MM.1S (cell line): Measurements from ENCODE around the gene CLCA2.

Experiments
- DNase-seq: peaks from one replicate; pipeline ENCODE4 v3.0.0-alpha.2; 2015
- H2AFZ ChIP-seq: fragments of 300-600 bp; sonication (generic); 2 replicates; pipeline ENCODE4 v1.6.0; 2016; ENCODE audit warnings: antibody characterized with exemption, low read length
- H3F3A ChIP-seq: fragments of 300-600 bp; sonication (generic); 2 replicates; pipeline ENCODE4 v1.6.1; 2016; ENCODE audit warnings: mild to moderate bottlenecking, antibody characterized with exemption, low read length, moderate library complexity, mixed read lengths; ENCODE audit not compliant: insufficient read depth
- H3K27ac ChIP-seq: fragments of 300-600 bp; sonication (generic); 2 replicates; pipeline ENCODE4 v1.5.1; 2016; ENCODE audit warnings: mild to moderate bottlenecking, low read length
- H3K27me3 ChIP-seq: fragments of 300-600 bp; sonication (generic); replicated peaks from 2 replicates; pipeline ENCODE4 v1.6.0; 2016; ENCODE audit warnings: low read length; ENCODE audit not compliant: insufficient read depth
- H3K36me3 ChIP-seq: fragments of 300-600 bp; sonication (generic); replicated peaks from 2 replicates; pipeline ENCODE4 v1.6.1; 2016; ENCODE audit warnings: mild to moderate bottlenecking, low read length, mixed read lengths; ENCODE audit not compliant: insufficient read depth
- H3K4me1 ChIP-seq: fragments of 300-600 bp; sonication (generic); 2 replicates; pipeline ENCODE4 v1.6.1; 2016; ENCODE audit warnings: low read length, mixed read lengths
- H3K4me2 ChIP-seq: fragments of 300-600 bp; sonication (generic); 2 replicates; pipeline ENCODE4 v1.6.0; 2016; ENCODE audit warnings: low read depth, low read length
- H3K4me3 ChIP-seq: fragments of 300-600 bp; sonication (generic); 2 replicates; pipeline ENCODE4 v1.5.1; 2016; ENCODE audit warnings: low read length, mixed read lengths
- H3K79me2 ChIP-seq: fragments of 300-600 bp; sonication (generic); 2 replicates; pipeline ENCODE4 v1.6.1; 2016; ENCODE audit warnings: mixed run types, low read length, mixed read lengths
- H3K9ac ChIP-seq: fragments of 300-600 bp; sonication (generic); 2 replicates; pipeline ENCODE4 v1.6.1; 2016; ENCODE audit warnings: low read length, mixed read lengths
- H3K9me2 ChIP-seq: fragments of 300-600 bp; sonication (generic); replicated peaks from 2 replicates; pipeline ENCODE4 v1.6.1; 2016; ENCODE audit warnings: mild to moderate bottlenecking, low read length, mixed read lengths; ENCODE audit not compliant: insufficient read depth
- H3K9me3 ChIP-seq: fragments of 300-600 bp; sonication (generic); replicated peaks from 2 replicates; pipeline ENCODE4 v1.6.1; 2016; ENCODE audit warnings: mild to moderate bottlenecking, low read length, mixed read lengths; ENCODE audit not compliant: insufficient read depth
- H4K20me1 ChIP-seq: fragments of 300-600 bp; sonication (generic); 2 replicates; pipeline ENCODE4 v1.6.1; 2016; ENCODE audit warnings: mild to moderate bottlenecking, low read length, moderate library complexity, mixed read lengths; ENCODE audit not compliant: insufficient read depth
- EZH2 ChIP-seq: fragments of 300-600 bp; sonication (generic); optimal IDR thresholded peaks from 2 replicates; pipeline ENCODE3; 2017; ENCODE audit warnings: low read depth, mild to moderate bottlenecking, antibody characterized with exemption, low read length, mixed read lengths
- EZH2phosphoT487 ChIP-seq: fragments of 300-600 bp; sonication (generic); IDR thresholded peaks from 2 replicates; pipeline ENCODE4 v1.6.1; 2018; ENCODE audit warnings: antibody characterized with exemption, low read length
- TF ChIP-seq, protein P1 (sequence below): fragments of 300-600 bp; sonication (generic); IDR thresholded peaks from 2 replicates; pipeline ENCODE4 v1.5.1; 2016; ENCODE audit warnings: antibody characterized with exemption, low read length, mixed read lengths

Gene CLCA2

DNA sequence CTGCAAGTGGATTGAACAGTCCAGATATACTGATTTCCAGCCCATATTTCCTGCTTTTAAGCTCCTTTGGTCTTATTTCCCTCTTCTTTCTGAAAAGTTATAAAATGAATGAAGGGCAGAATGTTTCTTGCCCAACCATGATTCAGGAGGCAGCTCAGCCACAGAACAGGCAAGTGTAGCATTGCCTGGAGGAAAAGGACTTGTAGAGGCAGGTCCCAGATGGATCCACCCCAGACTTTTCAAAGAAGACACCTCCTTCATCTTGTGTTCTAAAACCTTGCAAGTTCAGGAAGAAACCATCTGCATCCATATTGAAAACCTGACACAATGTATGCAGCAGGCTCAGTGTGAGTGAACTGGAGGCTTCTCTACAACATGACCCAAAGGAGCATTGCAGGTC is at the start of gene CLCA2:
TSS of gene CLCA2 (plus strand) at position 299 of the 400 bp plus-strand sequence. CDS start at position 376, 77 bp downstream.
- no peak within 1 kb of the TSS for H3K4me2 ChIP-seq

GRCh38 chr1:86375688-86376087 is 48.3 kb upstream of the CLCA2 start:
- Histone ChIP-seq H3K79me2 (no peaks in the 10 kb centered on the region), H3K9ac (no peak overlapping the region), H3K9me3 (no peaks in the 10 kb centered on the region), H3F3A (no peaks in the 10 kb centered on the region), H2AFZ (no peak overlapping the region), H3K9me2 (no peaks in the 10 kb centered on the region), H3K36me3 (no peaks in the 10 kb centered on the region), H4K20me1 (no peaks in the 10 kb centered on the region), H3K4me3 (no peak overlapping the region), H3K4me1 (peaks cover under 1% of the 10 kb centered on the region; the same call in 1 of the 2 replicates), H3K27me3 (no peaks in the 10 kb centered on the region), H3K4me2 (no peak overlapping the region), H3K27ac (no peak overlapping the region)
- DNase-seq = no peak
- TF ChIP-seq, protein P1, sequence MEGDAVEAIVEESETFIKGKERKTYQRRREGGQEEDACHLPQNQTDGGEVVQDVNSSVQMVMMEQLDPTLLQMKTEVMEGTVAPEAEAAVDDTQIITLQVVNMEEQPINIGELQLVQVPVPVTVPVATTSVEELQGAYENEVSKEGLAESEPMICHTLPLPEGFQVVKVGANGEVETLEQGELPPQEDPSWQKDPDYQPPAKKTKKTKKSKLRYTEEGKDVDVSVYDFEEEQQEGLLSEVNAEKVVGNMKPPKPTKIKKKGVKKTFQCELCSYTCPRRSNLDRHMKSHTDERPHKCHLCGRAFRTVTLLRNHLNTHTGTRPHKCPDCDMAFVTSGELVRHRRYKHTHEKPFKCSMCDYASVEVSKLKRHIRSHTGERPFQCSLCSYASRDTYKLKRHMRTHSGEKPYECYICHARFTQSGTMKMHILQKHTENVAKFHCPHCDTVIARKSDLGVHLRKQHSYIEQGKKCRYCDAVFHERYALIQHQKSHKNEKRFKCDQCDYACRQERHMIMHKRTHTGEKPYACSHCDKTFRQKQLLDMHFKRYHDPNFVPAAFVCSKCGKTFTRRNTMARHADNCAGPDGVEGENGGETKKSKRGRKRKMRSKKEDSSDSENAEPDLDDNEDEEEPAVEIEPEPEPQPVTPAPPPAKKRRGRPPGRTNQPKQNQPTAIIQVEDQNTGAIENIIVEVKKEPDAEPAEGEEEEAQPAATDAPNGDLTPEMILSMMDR = no peak
- TF ChIP-seq EZH2 = no peak
- TF ChIP-seq EZH2phosphoT487 = no peak

More for the DNA sequence above, at the start of gene CLCA2:
- H3K9me2 ChIP-seq = no peaks in the 10 kb centered on the region
- H3K9ac ChIP-seq = no peak within 1 kb of the TSS
- no peaks in the 10 kb centered on the region for H4K20me1 ChIP-seq
- H3K4me1 ChIP-seq = no peaks in the 10 kb centered on the region
- H2AFZ ChIP-seq = no peak within 1 kb of the TSS
- no peak for TF ChIP-seq EZH2
- no peak for TF ChIP-seq EZH2phosphoT487
- TF ChIP-seq, protein P1 = no peak
- no peak for DNase-seq
- H3F3A ChIP-seq = no peaks in the 10 kb centered on the region
- H3K27ac ChIP-seq = no peak within 1 kb of the TSS
- no peaks in the 10 kb centered on the region for H3K9me3 ChIP-seq
- no peaks in the 10 kb centered on the region for H3K79me2 ChIP-seq
- no peaks in the 10 kb centered on the region for H3K27me3 ChIP-seq
- H3K4me3 ChIP-seq = no peak within 1 kb of the TSS
- no peaks in the 10 kb centered on the region for H3K36me3 ChIP-seq

DNA sequence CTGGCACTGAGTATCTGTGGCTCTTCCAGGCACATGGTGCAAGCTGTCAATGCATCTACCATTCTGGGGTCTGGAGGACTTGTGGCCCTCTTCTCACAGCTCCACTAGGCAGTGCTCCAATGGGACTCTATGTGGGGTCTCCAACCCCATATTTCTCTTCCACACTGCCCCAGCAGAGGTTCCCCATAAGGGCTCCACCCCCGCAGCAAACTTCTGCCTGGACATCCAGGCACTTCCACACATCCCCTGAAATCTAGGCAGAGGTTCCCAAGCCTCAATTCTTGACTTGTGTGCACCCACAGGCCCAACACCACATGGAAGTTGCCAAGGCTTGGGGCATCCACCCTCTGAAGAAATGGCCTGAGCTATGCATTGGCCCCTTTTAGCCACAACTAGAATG is 46.6 kb upstream of the CLCA2 start:
- H3F3A ChIP-seq = no peaks in the 10 kb centered on the region
- no peak overlapping the region for H3K4me2 ChIP-seq
- no peak overlapping the region for H3K4me3 ChIP-seq
- no peaks in the 10 kb centered on the region for H4K20me1 ChIP-seq
- H3K36me3 ChIP-seq = no peaks in the 10 kb centered on the region
- no peaks in the 10 kb centered on the region for H3K9me2 ChIP-seq
- H3K4me1 ChIP-seq = no peaks in the 10 kb centered on the region
- DNase-seq = no peak
- H2AFZ ChIP-seq = no peak overlapping the region
- H3K79me2 ChIP-seq = no peaks in the 10 kb centered on the region
- no peak overlapping the region for H3K27ac ChIP-seq
- H3K9me3 ChIP-seq = no peaks in the 10 kb centered on the region
- TF ChIP-seq EZH2 (no peak), EZH2phosphoT487 (no peak)
- TF ChIP-seq, protein P1 = no peak
- no peaks in the 10 kb centered on the region for H3K27me3 ChIP-seq
- H3K9ac ChIP-seq = no peak overlapping the region
